Endothelial cell of umbilical vein (primary cell): ENCODE measurements around the gene SYCP1.

ENCODE experiments used
- EZH2 ChIP-seq: IDR thresholded peaks from 2 replicates; pipeline ENCODE4 v1.6.1; 2012; ENCODE audit warnings: borderline replicate concordance, low read depth, mild to moderate bottlenecking, moderate library complexity, low read length, inconsistent platforms; ENCODE audit not compliant: severe bottlenecking
- TF ChIP-seq, protein P1 (sequence below), 2 donors: IDR thresholded peaks; 1 replicate in 1 of 2; 2 replicates in 1 of 2; pipeline ENCODE4 v1.5.1; 2011; ENCODE audit warnings: low read length in 2 of 2, mild to moderate bottlenecking in 2 of 2, moderate library complexity in 2 of 2, control low read depth in 1 of 2, inconsistent platforms in 1 of 2, low read depth in 1 of 2; ENCODE audit not compliant: insufficient read depth in 1 of 2; ENCODE audit errors: extremely low read depth in 1 of 2

DNA sequence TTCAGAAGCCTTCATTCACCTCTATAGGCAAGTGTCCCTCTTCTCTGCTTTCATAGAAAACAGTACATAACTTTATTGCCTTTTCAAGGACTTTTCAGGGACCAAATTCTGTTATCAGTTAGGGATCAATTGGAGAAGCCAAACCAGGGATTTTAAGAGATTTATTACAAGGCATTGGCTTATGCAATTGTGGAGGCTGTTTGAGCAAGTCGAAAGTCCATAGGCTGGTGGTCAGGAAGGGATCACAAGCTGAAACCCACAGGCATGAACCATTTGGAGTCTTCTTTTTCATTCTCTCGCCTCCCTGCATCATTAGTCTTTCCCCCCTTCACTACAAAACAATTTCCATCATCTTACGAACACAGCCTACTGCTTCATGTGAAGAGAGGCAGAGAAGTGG, 34.8 kb upstream of the SYCP1 start:
- TF ChIP-seq, protein P1, sequence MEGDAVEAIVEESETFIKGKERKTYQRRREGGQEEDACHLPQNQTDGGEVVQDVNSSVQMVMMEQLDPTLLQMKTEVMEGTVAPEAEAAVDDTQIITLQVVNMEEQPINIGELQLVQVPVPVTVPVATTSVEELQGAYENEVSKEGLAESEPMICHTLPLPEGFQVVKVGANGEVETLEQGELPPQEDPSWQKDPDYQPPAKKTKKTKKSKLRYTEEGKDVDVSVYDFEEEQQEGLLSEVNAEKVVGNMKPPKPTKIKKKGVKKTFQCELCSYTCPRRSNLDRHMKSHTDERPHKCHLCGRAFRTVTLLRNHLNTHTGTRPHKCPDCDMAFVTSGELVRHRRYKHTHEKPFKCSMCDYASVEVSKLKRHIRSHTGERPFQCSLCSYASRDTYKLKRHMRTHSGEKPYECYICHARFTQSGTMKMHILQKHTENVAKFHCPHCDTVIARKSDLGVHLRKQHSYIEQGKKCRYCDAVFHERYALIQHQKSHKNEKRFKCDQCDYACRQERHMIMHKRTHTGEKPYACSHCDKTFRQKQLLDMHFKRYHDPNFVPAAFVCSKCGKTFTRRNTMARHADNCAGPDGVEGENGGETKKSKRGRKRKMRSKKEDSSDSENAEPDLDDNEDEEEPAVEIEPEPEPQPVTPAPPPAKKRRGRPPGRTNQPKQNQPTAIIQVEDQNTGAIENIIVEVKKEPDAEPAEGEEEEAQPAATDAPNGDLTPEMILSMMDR (IDR thresholded peaks at IDR 0.05; ENCODE audit: extremely low read depth in 1 of 2, insufficient read depth in 1 of 2, low read depth in 1 of 2, low read length in 2 of 2), result no peak
- no peak for TF ChIP-seq EZH2
